Activated T-cell treated with anti-CD3 and anti-CD28 coated beads, Interleukin-2, amount 50 U/mL, for 24 hours (primary cell): ENCODE measurements around the gene LSG1.
"Not testable (repeated sequence)": the region's sequence is repeated elsewhere in the genome, so short reads cannot be mapped to it uniquely, and the experiment has no call there.

ENCODE experiments used
- DNase-seq: peaks from one replicate; pipeline ENCODE4 v3.0.0-alpha.2; 2020
- H3K27ac Mint-ChIP-seq: 2 replicates; pipeline ENCODE4 v1.8.0; 2020; ENCODE audit warnings: mild to moderate bottlenecking, mixed read lengths
- H3K27me3 Mint-ChIP-seq: 2 replicates; pipeline ENCODE4 v1.8.0; 2020; ENCODE audit warnings: mixed read lengths
- H3K36me3 Mint-ChIP-seq: 2 replicates; pipeline ENCODE4 v1.8.0; 2020; ENCODE audit warnings: low read depth, mixed read lengths
- H3K4me1 Mint-ChIP-seq: 2 replicates; pipeline ENCODE4 v1.8.0; 2020; ENCODE audit warnings: low read depth, mixed read lengths
- H3K4me3 Mint-ChIP-seq: 2 replicates; pipeline ENCODE4 v1.8.0; 2020; ENCODE audit warnings: mild to moderate bottlenecking, moderate library complexity, mixed read lengths
- H3K9me3 Mint-ChIP-seq: 2 replicates; pipeline ENCODE4 v1.8.0; 2020; ENCODE audit warnings: mixed read lengths

The LSG1 gene

GRCh38 chr3:194654443-194654842 lies 17.5 kb downstream of the LSG1 start:
- H3K27ac Mint-ChIP-seq: peak overlapping the region; percentile 92
- H3K4me3 Mint-ChIP-seq: peak overlapping the region; percentile 49
- no peaks in the 10 kb centered on the region for H3K27me3 Mint-ChIP-seq

GRCh38 chr3:194647747-194648146 lies 24.2 kb downstream of the LSG1 start:
- Mint-ChIP-seq H3K4me3 (no peak overlapping the region), H3K9me3 (no peaks in the 10 kb centered on the region), H3K27me3 (no peaks in the 10 kb centered on the region), H3K36me3 (peaks cover 92% of the 10 kb centered on the region), H3K4me1 (peaks cover 5% of the 10 kb centered on the region), H3K27ac (peak overlapping the region; percentile 48)
- DNase-seq: no peak

More at GRCh38 chr3:194654443-194654842, 17.5 kb downstream of the LSG1 start:
- H3K9me3 Mint-ChIP-seq: no peaks in the 10 kb centered on the region
- peaks cover 20% of the 10 kb centered on the region for H3K4me1 Mint-ChIP-seq
- H3K36me3 Mint-ChIP-seq: peaks cover 95% of the 10 kb centered on the region
- no peak for DNase-seq

DNA sequence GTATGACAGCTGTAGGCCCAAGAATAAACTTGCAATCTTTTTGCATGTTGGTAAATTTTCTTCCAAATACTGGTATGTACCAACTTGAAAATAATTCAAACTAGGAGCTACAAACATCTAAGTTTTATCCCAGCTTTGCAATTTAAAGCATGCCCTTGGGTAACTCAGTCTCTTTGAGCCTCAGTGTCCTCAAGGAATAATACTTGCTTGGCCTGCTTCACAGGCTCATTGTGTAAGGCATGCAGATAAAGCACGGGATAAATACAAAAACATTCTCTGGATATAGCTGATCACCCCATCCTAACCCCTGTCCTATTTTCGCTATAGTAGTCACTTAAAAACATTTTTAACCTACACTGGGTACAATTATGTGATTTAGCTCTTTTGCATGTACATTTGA lies 29.2 kb downstream of the LSG1 start:
- Mint-ChIP-seq H3K4me1 (peaks cover 15% of the 10 kb centered on the region), H3K27me3 (no peaks in the 10 kb centered on the region), H3K4me3 (no peak overlapping the region), H3K27ac (no peak overlapping the region), H3K36me3 (peaks cover 83% of the 10 kb centered on the region), H3K9me3 (no peaks in the 10 kb centered on the region)
- no peak for DNase-seq

DNA sequence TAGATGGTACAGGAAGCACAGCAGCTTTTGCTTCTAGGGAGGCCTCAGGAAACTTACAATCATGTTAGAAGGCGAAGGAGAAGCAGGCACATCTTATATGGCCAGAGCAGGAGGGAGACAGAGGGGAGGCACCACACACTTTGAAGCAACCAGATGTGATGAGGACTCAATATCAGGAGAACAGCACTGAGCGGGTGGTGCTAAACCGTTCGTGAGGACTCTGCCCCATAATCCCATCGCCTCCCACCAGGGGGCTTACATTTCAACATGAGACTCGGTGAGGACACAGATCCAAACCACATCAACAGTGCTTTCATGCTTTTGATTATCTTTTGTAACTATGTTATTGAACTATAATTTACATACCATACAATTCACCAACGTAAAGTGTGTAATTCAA lies 31.2 kb downstream of the LSG1 start:
- H3K27ac Mint-ChIP-seq: peak overlapping the region; percentile 11
- peak; percentile 49 for DNase-seq
- peaks cover 13% of the 10 kb centered on the region for H3K4me1 Mint-ChIP-seq
- no peaks in the 10 kb centered on the region for H3K27me3 Mint-ChIP-seq
- peaks cover 66% of the 10 kb centered on the region for H3K36me3 Mint-ChIP-seq
- no peak overlapping the region for H3K4me3 Mint-ChIP-seq
- no peaks in the 10 kb centered on the region for H3K9me3 Mint-ChIP-seq

GRCh38 chr3:194638991-194639605 lies 32.9 kb downstream of the LSG1 start:
- Mint-ChIP-seq H3K36me3 (peaks cover 51% of the 10 kb centered on the region), H3K9me3 (no peaks in the 10 kb centered on the region), H3K4me3 (no peak overlapping the region), H3K27me3 (no peaks in the 10 kb centered on the region), H3K4me1 (peaks cover 12% of the 10 kb centered on the region), H3K27ac (peak overlapping the region; percentile 53)
- DNase-seq: no peak

DNA sequence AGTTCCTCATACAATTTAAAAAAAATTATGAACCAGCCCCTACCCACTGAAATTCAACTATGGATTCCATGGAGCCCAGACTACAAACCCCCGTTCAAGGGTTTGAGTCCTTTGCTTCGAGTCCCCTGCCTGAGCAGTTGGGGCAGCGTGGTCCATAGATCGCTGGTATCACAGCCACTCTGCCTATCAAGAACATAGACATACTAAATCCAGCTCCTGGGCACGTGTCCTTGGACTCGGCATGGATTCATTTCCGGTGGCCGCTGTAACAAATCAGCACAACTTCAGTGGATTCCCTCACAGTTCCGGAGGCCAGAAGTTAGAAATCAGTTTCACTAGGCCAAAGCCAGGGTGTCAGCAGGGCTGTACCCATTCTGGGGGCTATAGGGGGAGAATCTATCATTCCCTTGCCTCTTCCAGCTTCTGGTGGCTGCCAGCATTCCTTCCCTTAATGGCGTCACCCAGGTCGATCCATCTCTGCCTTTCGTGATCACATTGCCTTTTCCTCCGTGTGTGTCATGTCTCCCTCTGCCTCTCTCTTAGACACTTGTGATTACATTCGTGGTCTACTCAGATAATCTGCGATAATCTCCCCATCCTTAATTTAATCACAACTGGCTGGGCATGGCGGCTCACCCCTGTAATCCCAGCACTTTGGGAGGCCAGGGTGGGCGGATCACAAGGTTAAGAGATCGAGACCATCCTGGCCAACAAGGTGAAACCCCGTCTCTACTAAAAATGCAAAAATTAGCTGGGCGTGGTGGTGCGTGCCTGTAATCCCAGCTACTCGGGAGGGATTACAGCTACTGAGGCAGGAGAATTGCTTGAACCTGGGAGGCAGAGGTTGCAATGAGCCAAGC lies 34.2 kb downstream of the LSG1 start:
- Mint-ChIP-seq H3K27ac (no peak overlapping the region), H3K4me1 (peaks cover 19% of the 10 kb centered on the region), H3K36me3 (peaks cover 39% of the 10 kb centered on the region), H3K27me3 (no peaks in the 10 kb centered on the region), H3K4me3 (no peak overlapping the region), H3K9me3 (no peaks in the 10 kb centered on the region)
- no peak for DNase-seq

DNA sequence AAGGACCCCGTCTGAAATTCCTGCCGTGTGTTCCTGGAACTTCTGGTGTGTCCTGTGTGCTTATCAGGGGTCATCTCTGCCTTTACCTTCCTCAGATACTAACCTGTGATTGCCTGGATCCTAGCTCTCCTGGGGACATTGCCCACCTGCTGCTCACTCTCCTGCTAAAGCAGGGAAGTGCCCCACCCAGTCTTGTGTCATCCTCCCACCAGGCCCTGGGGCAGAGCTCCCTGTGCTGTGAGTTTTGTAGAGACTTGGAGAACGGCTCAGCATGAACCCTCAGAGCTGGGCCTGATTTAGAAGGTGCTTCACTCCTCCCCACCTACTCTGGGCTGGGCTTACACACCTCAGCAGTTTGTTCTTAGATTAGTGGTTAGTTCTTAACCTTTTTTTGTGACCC lies 34.9 kb downstream of the LSG1 start:
- Mint-ChIP-seq H3K4me1 (peaks cover 23% of the 10 kb centered on the region), H3K36me3 (peaks cover 32% of the 10 kb centered on the region), H3K27me3 (no peaks in the 10 kb centered on the region), H3K9me3 (no peaks in the 10 kb centered on the region), H3K27ac (no peak overlapping the region), H3K4me3 (no peak overlapping the region)
- no peak for DNase-seq

- Mint-ChIP-seq H3K27me3 (no peaks in the 10 kb centered on the region), H3K4me3 (peak within 1 kb of the TSS; percentile 82), H3K4me1 (peaks cover 13% of the 10 kb centered on the region), H3K27ac (peak within 1 kb of the TSS; percentile 79), H3K9me3 (no peaks in the 10 kb centered on the region), H3K36me3 (no peaks in the 10 kb centered on the region)
- peak; percentile 78 for DNase-seq
Observed at GRCh38 chr3:194633349-194634004, 38.5 kb downstream of the LSG1 start, which contains the start of gene TMEM44. Gene TMEM44, minus strand, starts transcription at chr3:194633419. Its CDS starts 204 bp downstream, at chr3:194633215.

- H3K27me3 Mint-ChIP-seq: no peaks in the 10 kb centered on the region
- H3K4me1 Mint-ChIP-seq: peaks cover 13% of the 10 kb centered on the region
- no peaks in the 10 kb centered on the region for H3K36me3 Mint-ChIP-seq
- no peaks in the 10 kb centered on the region for H3K9me3 Mint-ChIP-seq
- DNase-seq: no peak
- H3K4me3 Mint-ChIP-seq: peak overlapping the region; percentile 82
- peak overlapping the region; percentile 50 for H3K27ac Mint-ChIP-seq
Observed at GRCh38 chr3:194632809-194633348, 39.1 kb downstream of the LSG1 start.

DNA sequence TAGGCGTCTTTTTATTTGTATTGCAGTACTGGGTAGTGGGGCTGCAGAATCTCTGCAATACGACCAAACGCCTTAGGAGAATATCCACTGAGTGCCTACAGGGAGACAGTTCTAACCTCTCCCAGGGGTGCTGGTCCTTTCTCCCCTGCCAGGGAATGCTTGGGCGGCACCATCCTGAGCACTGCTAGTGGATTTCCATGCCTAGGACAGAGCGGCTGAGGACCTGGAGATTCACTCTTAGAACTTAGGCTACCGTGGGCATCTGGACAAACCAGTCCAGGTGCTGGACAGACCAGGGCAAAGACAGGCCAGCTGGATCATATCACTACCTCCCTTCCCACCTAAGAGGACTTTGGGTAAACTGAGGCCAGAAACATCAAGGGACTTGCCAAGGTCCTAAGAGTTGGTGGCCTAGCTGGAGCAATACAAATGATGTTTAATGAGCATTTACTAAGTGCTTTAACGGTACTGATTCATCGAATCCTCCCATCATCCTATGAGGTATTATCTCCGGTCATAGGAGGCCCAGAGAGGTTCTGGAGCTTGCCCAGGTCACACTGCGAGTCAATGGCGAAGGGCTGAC lies 39.7 kb downstream of the LSG1 start:
- peaks cover 13% of the 10 kb centered on the region for H3K4me1 Mint-ChIP-seq
- no peaks in the 10 kb centered on the region for H3K27me3 Mint-ChIP-seq
- no peaks in the 10 kb centered on the region for H3K36me3 Mint-ChIP-seq
- H3K27ac Mint-ChIP-seq: peak overlapping the region; percentile 50
- H3K4me3 Mint-ChIP-seq: peak overlapping the region; percentile 82
- DNase-seq: no peak
- H3K9me3 Mint-ChIP-seq: no peaks in the 10 kb centered on the region

- H3K9me3 Mint-ChIP-seq: no peaks in the 10 kb centered on the region
- H3K4me3 Mint-ChIP-seq: peak overlapping the region; percentile 82
- H3K36me3 Mint-ChIP-seq: no peaks in the 10 kb centered on the region
- peaks cover 13% of the 10 kb centered on the region for H3K4me1 Mint-ChIP-seq
- no peaks in the 10 kb centered on the region for H3K27me3 Mint-ChIP-seq
- H3K27ac Mint-ChIP-seq: no peak overlapping the region
- no peak for DNase-seq
Observed at GRCh38 chr3:194631696-194632095, 40.3 kb downstream of the LSG1 start.

DNA sequence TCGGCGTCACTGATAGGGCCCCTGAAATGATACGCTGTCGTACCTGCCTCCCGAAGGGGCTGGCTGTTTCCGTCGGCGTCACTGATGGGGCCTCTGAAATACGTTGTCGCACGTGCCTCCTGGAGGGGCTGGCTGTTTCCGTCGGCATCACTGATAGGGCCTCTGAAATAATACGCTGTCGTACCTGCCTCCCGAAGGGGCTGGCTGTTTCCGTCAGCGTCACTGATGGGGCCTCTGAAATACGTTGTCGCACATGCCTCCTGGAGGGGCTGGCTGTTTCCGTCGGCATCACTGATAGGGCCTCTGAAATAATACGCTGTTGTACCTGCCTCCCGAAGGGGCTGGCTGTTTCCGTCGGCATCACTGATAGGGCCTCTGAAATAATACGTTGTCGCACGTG lies 41.3 kb downstream of the LSG1 start:
- not testable (repeated sequence) for H3K27me3 Mint-ChIP-seq, H3K36me3 Mint-ChIP-seq, H3K9me3 Mint-ChIP-seq, H3K4me3 Mint-ChIP-seq, H3K27ac Mint-ChIP-seq, DNase-seq
- H3K4me1 Mint-ChIP-seq: peaks cover 13% of the 10 kb centered on the region

- no peak overlapping the region for H3K27ac Mint-ChIP-seq
Observed at GRCh38 chr3:194624956-194625355, 47.0 kb downstream of the LSG1 start.

More at GRCh38 chr3:194624956-194625355, 47.0 kb downstream of the LSG1 start:
- Mint-ChIP-seq H3K27me3 (no peaks in the 10 kb centered on the region), H3K36me3 (no peaks in the 10 kb centered on the region), H3K4me3 (no peak overlapping the region), H3K9me3 (no peaks in the 10 kb centered on the region), H3K4me1 (no peaks in the 10 kb centered on the region)
- DNase-seq: no peak
